K562 (cell line): ENCODE measurements around the gene GBX1. TPM values are rescaled to one million over a fixed set of nuclear protein-coding genes. Genes with fewer than 3 reads are reported as not detected.
A peak's percentile ranks its signal among the peaks of the same experiment; 100 is the strongest.

Experiments used
- ATAC-seq: fragments of 200-7000 bp; cut with Tn5 transposase; 3 replicates; pipeline ENCODE4 v1.9.1; 2020; ENCODE audit warnings: moderate library complexity
- BruUV-seq: library from RNA; stranded (reverse); fragments of 400-500 nt; replicated peaks from 2 replicates; lab custom pipeline; 2021; lab: Mats Ljungman, UMichigan
- CTCF ChIA-PET: fragments of 300-600 bp; formaldehyde crosslinking; extraction: SDS; loops from one replicate; lab custom pipeline; 2021; ENCODE audit warnings: low intra/inter-chr PET ratio; lab: Yijun Ruan, JAX
- POLR2A ChIA-PET: fragments of 300-600, 350-650 bp; sonication (Branson Sonifier 250); formaldehyde crosslinking; extraction: SDS; loops from one replicate; lab custom pipeline; 2021; ENCODE audit warnings: antibody characterized with exemption, inconsistent platforms; lab: Yijun Ruan, JAX
- DNase-seq, 4 experiments: peaks; one replicate each; pipeline versions ENCODE4 v3.0.0 to v3.0.0-alpha.2; 2011 to 2018; ENCODE audit warnings: low spot score in 3 of 4, mixed read lengths in 3 of 4; ENCODE audit errors: extremely low read depth in 1 of 4
- FAIRE-seq: peaks from 2 replicates; lab custom pipeline; 2011; peaks lifted over from hg19 to GRCh38; lab: Jason Lieb, UNC
- H2AFZ ChIP-seq: 2 replicates; pipeline ENCODE4 v1.6.0; 2011; ENCODE audit warnings: low read depth, low read length, control low read depth, inconsistent platforms
- H3K27ac ChIP-seq: fragments of 200-600 bp; 3 replicates; pipeline ENCODE4 v1.8.0; 2011; ENCODE audit warnings: low read depth, mild to moderate bottlenecking, control low read depth, inconsistent platforms, low read length, moderate library complexity, mixed read lengths; ENCODE audit errors: extremely low read depth
- H3K27me3 ChIP-seq, 2 experiments: fragments of 300-600 bp in 1 of 2; 2 replicates in 1 of 2; 3 replicates in 1 of 2; pipeline versions ENCODE4 v1.6.0 to v1.8.0; 2011; ENCODE audit warnings: inconsistent platforms in 2 of 2, low read length in 2 of 2, mild to moderate bottlenecking in 1 of 2, mixed read lengths in 1 of 2, moderate library complexity in 1 of 2; ENCODE audit not compliant: control insufficient read depth in 2 of 2, insufficient read depth in 2 of 2
- H3K36me3 ChIP-seq: fragments of 300-600 bp; 3 replicates; pipeline ENCODE4 v1.8.0; 2011; ENCODE audit warnings: mild to moderate bottlenecking, low read length, inconsistent platforms; ENCODE audit not compliant: control insufficient read depth, insufficient read depth
- H3K4me1 ChIP-seq, 2 experiments: fragments of 200-600 bp in 1 of 2; replicated peaks in 1 of 2; 2 replicates in 1 of 2; 3 replicates in 1 of 2; pipeline versions ENCODE4 v1.5.1 to v1.8.0; 2011; ENCODE audit warnings: inconsistent platforms in 2 of 2, low read length in 2 of 2, mild to moderate bottlenecking in 1 of 2, mixed read lengths in 1 of 2, moderate library complexity in 1 of 2; ENCODE audit not compliant: control insufficient read depth in 2 of 2, insufficient read depth in 2 of 2
- H3K4me2 ChIP-seq: 2 replicates; pipeline ENCODE4 v1.6.1; 2011; ENCODE audit warnings: low read length, control low read depth, inconsistent platforms, mixed read lengths; ENCODE audit not compliant: insufficient read depth
- H3K4me3 ChIP-seq: fragments of 200-600 bp; sonication (generic), shearing (Covaris generic); 2 replicates; pipeline ENCODE4 v1.5.1; 2016; ENCODE audit warnings: control low read depth, inconsistent platforms
- H3K79me2 ChIP-seq: fragments of 200-600 bp; 3 replicates; pipeline ENCODE4 v1.8.0; 2011; ENCODE audit warnings: low read length, inconsistent platforms; ENCODE audit not compliant: control insufficient read depth, insufficient read depth
- H3K9ac ChIP-seq, 2 experiments: 2 replicates each; pipeline versions ENCODE4 v1.6.0 to v1.6.1; 2011; ENCODE audit warnings: low read depth in 2 of 2, low read length in 2 of 2, control low read depth in 1 of 2, inconsistent platforms in 1 of 2, mild to moderate bottlenecking in 1 of 2, mixed read lengths in 1 of 2; ENCODE audit not compliant: insufficient read depth in 1 of 2
- H3K9me1 ChIP-seq: one replicate; pipeline ENCODE4 v1.6.0; 2011; ENCODE audit warnings: inconsistent platforms, mild to moderate bottlenecking, low read length, moderate library complexity; ENCODE audit not compliant: control insufficient read depth, insufficient read depth
- H3K9me3 ChIP-seq: replicated peaks from 2 replicates; pipeline ENCODE4 v1.5.1; 2011; ENCODE audit warnings: low read depth, low read length, inconsistent platforms; ENCODE audit not compliant: control insufficient read depth, insufficient read depth
- H4K20me1 ChIP-seq: replicated peaks from 2 replicates; pipeline ENCODE4 v1.6.1; 2011; ENCODE audit warnings: low read length, inconsistent platforms, mixed read lengths; ENCODE audit not compliant: control insufficient read depth, insufficient read depth
- DIDO1 ChIP-seq: fragments of 450-650 bp; IDR thresholded peaks from 2 replicates; pipeline ENCODE4 v1.6.1; 2016; ENCODE audit warnings: low read depth, missing biosample characterization, missing genetic modification characterization
- NR4A1 ChIP-seq, 2 experiments: fragments of 250-450 bp in 1 of 2; fragments of 450-650 bp in 1 of 2; sonication (Bioruptor Pico) in 1 of 2; IDR thresholded peaks; 2 replicates each; pipeline versions ENCODE4 v1.4.0 to v1.6.1; 2016 to 2020; ENCODE audit warnings: mild to moderate bottlenecking in 2 of 2, missing compliant biosample characterization in 1 of 2, missing genetic modification characterization in 1 of 2, moderate library complexity in 1 of 2
- RNF2 ChIP-seq: sonication (generic); IDR thresholded peaks from 2 replicates; pipeline ENCODE4 v1.6.1; 2016
- SIX5 ChIP-seq, 2 experiments: IDR thresholded peaks; 2 replicates each; pipeline ENCODE4 v1.6.1; 2011; ENCODE audit warnings: low read length in 2 of 2, borderline replicate concordance in 1 of 2, low read depth in 1 of 2, mild to moderate bottlenecking in 1 of 2, moderate library complexity in 1 of 2; ENCODE audit not compliant: insufficient read depth in 1 of 2
- TCFL5 ChIP-seq: fragments of 250-450 bp; sonication (Bioruptor Pico); conservative IDR thresholded peaks from 2 replicates; pipeline ENCODE4 v1.6.1; 2021; ENCODE audit warnings: mild to moderate bottlenecking, moderate library complexity, matching md5 sums
- WGBS: fragments of 100-300 bp; shearing (Covaris generic); methylation state at CpG from one replicate; pipeline ENCODE4 v1.1.6; 2016; ENCODE audit warnings: low coverage, mixed read lengths; ENCODE audit not compliant: insufficient coverage; ENCODE audit errors: missing lambda C conversion rate; 5-methylcytosine and 5-hydroxymethylcytosine counted together
- in situ Hi-C: fragments of 300-500 bp; cut with MboI; formaldehyde crosslinking; loops from 4 replicates; pipeline ENCODE4 v1.15.0; 2018; ENCODE audit warnings: inconsistent platforms, mixed read lengths
- intact Hi-C: fragments of 100-400 bp; cut with micrococcal nuclease; formaldehyde crosslinking; loops from 2 replicates; pipeline ENCODE4 v1.14.2; 2022
- polyA plus RNA-seq, 8 experiments: library from polyadenylated mRNA; depleted of rRNA in 4 of 8; stranded (reverse) in 5 of 8; unstranded in 3 of 8; fragments of >200 nt; fragmentation: Nextera tagmentation in 2 of 8; fragmentation: Illumina TruSeq in 1 of 8; extraction: Ambion mirVana in 2 of 8; extraction: Trizol in 1 of 8; gene quantifications; 2 replicates each; pipeline versions ENCODE4 v1.2.1 to v1.2.3, GENCODE V29; 2011 to 2014; ENCODE audit warnings: inconsistent platforms in 1 of 8, missing spikeins in 1 of 8
- total RNA-seq, 7 experiments: library from RNA; depleted of rRNA in 6 of 7; stranded (reverse); fragments of >200 nt in 6 of 7; fragmentation: Illumina TruSeq in 2 of 7; extraction: Trizol in 2 of 7; gene quantifications; 2 replicates each; pipeline versions ENCODE4 v1.2.1 to v1.2.3, GENCODE V29; 2011 to 2021; ENCODE audit warnings: low replicate concordance in 1 of 7
- TF ChIP-seq, protein P1 (sequence below): fragments of 450-650 bp; IDR thresholded peaks from 2 replicates; pipeline ENCODE4 v1.6.1; 2018; ENCODE audit not compliant: partially characterized antibody

GBX1 gene
- total and polyA plus RNA-seq, 9 of the 15 experiments (the other 6 are each of a cell fraction or from before 2014, with no cell fraction given), result not detected

DNA sequence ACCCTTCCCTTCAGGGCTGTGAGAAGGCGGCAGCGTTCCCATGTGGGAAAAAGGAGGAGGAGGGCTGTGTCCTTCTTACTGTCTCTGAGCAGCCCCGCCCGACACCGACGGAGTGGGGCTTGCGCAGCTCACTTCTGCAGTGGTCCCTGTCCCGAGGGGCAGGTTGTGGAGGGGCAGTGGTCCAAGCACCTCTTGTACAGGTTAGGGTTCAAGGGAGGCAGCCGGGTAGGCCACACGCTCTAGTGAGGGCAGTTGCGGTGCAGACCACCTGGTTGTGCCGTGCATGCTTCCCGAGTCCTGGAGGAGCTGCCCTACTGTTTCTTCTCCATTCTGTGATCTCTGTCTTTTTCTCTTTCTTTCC, 48.5 kb downstream of the GBX1 start:
- Histone ChIP-seq H3K79me2 (peaks cover 20% of the 10 kb centered on the region), H3K9ac (peak overlapping the region in 1 of 2 experiments; percentile 57; a peak in 1 of 4 replicates), H3K9me3 (no peaks in the 10 kb centered on the region), H3K4me1 (peaks cover 4 to 58% of the 10 kb centered on the region in 2 experiments), H3K36me3 (peaks cover 88% of the 10 kb centered on the region; the same call in 2 of the 3 replicates), H2AFZ (no peak overlapping the region), H3K9me1 (peaks cover 2% of the 10 kb centered on the region), H3K4me3 (no peak overlapping the region), H3K27me3 (no peaks in the 10 kb centered on the region), H3K27ac (no peak overlapping the region), H3K4me2 (no peak overlapping the region), H4K20me1 (peaks cover 30% of the 10 kb centered on the region)
- CTCF ChIA-PET, result interaction anchor here (0.8 kb wide), 1 partner anchor 141 kb away, joined by 3 read pairs; no protein-coding TSS in a partner anchor
- POLR2A ChIA-PET, result interaction anchor here (1.2 kb wide), 1 partner anchor 149 kb away, joined by 3 read pairs; no protein-coding TSS in a partner anchor
- TF ChIP-seq RNF2 (no peak), SIX5 (IDR thresholded peaks at IDR 0.05; ENCODE audit: borderline replicate concordance in 1 of 2, insufficient read depth in 1 of 2, low read depth in 1 of 2, low read length in 2 of 2) (no peak), TCFL5 (no peak), DIDO1 (tag) (no peak), NR4A1 (CRISPR knock-in tag; IDR thresholded peaks at IDR 0.05) (0 out of 2 replicates have a peak, but pooled peaks have one; percentile 9), NR4A1 (tag; IDR thresholded peaks at IDR 0.05) (no peak)
- TF ChIP-seq, protein P1, sequence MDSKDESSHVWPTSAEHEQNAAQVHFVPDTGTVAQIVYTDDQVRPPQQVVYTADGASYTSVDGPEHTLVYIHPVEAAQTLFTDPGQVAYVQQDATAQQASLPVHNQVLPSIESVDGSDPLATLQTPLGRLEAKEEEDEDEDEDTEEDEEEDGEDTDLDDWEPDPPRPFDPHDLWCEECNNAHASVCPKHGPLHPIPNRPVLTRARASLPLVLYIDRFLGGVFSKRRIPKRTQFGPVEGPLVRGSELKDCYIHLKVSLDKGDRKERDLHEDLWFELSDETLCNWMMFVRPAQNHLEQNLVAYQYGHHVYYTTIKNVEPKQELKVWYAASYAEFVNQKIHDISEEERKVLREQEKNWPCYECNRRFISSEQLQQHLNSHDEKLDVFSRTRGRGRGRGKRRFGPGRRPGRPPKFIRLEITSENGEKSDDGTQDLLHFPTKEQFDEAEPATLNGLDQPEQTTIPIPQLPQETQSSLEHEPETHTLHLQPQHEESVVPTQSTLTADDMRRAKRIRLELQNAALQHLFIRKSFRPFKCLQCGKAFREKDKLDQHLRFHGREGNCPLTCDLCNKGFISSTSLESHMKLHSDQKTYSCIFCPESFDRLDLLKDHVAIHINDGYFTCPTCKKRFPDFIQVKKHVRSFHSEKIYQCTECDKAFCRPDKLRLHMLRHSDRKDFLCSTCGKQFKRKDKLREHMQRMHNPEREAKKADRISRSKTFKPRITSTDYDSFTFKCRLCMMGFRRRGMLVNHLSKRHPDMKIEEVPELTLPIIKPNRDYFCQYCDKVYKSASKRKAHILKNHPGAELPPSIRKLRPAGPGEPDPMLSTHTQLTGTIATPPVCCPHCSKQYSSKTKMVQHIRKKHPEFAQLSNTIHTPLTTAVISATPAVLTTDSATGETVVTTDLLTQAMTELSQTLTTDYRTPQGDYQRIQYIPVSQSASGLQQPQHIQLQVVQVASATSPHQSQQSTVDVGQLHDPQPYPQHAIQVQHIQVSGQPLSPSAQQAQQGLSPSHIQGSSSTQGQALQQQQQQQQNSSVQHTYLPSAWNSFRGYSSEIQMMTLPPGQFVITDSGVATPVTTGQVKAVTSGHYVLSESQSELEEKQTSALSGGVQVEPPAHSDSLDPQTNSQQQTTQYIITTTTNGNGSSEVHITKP, result no peak
- intact Hi-C loops (no loop called here), in situ Hi-C loops (no loop called here)
- WGBS, result 93% methylated on average over 13 of the region's 13 CpGs
- no peak for FAIRE-seq
- ATAC-seq, result no peak
- no peak for DNase-seq
- no TSS peak for BruUV-seq
